Lower leg skin (tissue), 4 donors: ENCODE data around the gene ANKRD40CL. TPM values are rescaled to one million over a fixed set of nuclear protein-coding genes. Genes with fewer than 3 reads are reported as not detected.

Source experiments
- DNase-seq, 2 donors: peaks; one replicate each; pipeline ENCODE4 v3.0.0-alpha.2; 2019; ENCODE audit warnings: low spot score in 2 of 2
- H3K4me3 ChIP-seq: fragments of 200-600 bp; sonication (generic); 2 replicates; pipeline ENCODE4 v1.5.1; 2017; ENCODE audit warnings: mild to moderate bottlenecking, low read depth; ENCODE audit not compliant: poor library complexity, severe bottlenecking
- CTCF ChIP-seq, 3 donors: fragments of 450-650 bp; IDR thresholded peaks; one replicate each; pipeline ENCODE4 v1.5.1; 2016; ENCODE audit warnings: antibody characterized with exemption in 3 of 3, mild to moderate bottlenecking in 3 of 3, moderate library complexity in 2 of 3
- POLR2A ChIP-seq, 2 donors: fragments of 450-650 bp; IDR thresholded peaks; one replicate each; pipeline ENCODE4 v1.6.1; 2016 to 2017; ENCODE audit warnings: antibody characterized with exemption in 2 of 2, mild to moderate bottlenecking in 1 of 2, moderate library complexity in 1 of 2
- WGBS, 2 donors: methylation state at CpG; one replicate each; pipeline ENCODE4 v1.1.5; 2018; 5-methylcytosine and 5-hydroxymethylcytosine counted together
- intact Hi-C: fragments of 100-400 bp; cut with DNase I; formaldehyde crosslinking; loops from one replicate; pipeline ENCODE4 v1.15.0; 2023; ENCODE audit warnings: low total_unique reads
- total RNA-seq, 4 donors: library from RNA; depleted of rRNA; stranded (reverse); fragments of >200 nt; gene quantifications; one replicate each; pipeline ENCODE4 v1.1.0, GENCODE V29; 2016

ANKRD40CL gene
- total RNA-seq, 4 donors from 2014 or later: not detected

DNA sequence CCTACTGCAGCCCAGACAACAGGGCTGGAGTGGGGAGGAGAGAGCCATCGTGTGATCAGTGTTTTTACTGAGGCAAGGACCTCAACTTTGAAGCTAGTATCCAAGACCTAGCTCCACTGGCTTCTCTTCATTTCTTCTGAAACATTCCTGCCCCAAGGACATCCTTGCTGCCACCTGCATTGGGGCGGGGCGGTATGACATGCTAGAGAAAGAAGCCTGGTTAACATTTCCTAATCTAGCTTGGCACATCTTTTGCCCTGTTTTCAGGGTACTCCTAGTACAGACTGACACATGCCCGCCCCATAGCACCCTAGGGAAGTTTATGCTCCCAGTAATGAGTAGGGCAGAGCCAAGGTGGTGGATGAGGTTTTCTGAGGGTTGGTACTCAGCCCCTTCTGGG is 17.8 kb upstream of the ANKRD40CL start:
- intact Hi-C loops: no loop called here
- no peak overlapping the region for H3K4me3 ChIP-seq
- DNase-seq: peak in 1 of 2 donors; percentile 67
- 38 to 68% methylated on average over 4 of the region's 4 CpGs for WGBS, 2 donors
- TF ChIP-seq CTCF (IDR thresholded peaks at IDR 0.05): no peak
- no peak for TF ChIP-seq POLR2A (IDR thresholded peaks at IDR 0.05)

DNA sequence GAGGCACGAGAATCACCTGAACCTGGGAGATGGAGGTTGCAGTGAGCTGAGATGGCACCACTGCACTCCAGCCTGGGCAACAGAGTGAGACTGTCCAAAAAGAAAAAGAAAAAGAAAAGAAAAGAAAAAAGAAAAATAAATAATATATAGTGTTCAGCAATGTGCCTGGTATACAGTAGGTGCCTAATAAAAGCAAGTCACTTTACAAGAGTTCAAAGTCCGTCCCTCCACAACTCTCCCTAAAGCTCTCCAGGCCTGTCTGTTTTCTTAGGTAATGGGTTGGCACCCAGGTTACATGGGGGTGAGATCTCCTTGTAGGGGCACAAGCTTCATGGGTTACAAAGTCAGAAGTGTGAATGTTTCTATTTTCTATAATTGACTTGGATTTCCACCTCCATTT is 16.6 kb upstream of the ANKRD40CL start:
- 92 to 93% methylated on average over 2 of the region's 2 CpGs for WGBS, 2 donors
- H3K4me3 ChIP-seq: no peak overlapping the region
- DNase-seq: no peak
- intact Hi-C loops: loop anchor here (2.0 kb wide), 1 partner anchor 61 kb away; no protein-coding TSS in a partner anchor
- TF ChIP-seq CTCF (IDR thresholded peaks at IDR 0.05) (no peak), POLR2A (IDR thresholded peaks at IDR 0.05) (no peak)

GRCh38 chr17:50783193-50783660 is 15.9 kb upstream of the ANKRD40CL start:
- intact Hi-C loops: loop anchor here (2.0 kb wide), 1 partner anchor 62 kb away; no protein-coding TSS in a partner anchor

GRCh38 chr17:50781167-50781566 is 13.8 kb upstream of the ANKRD40CL start:
- intact Hi-C loops: no loop called here
- no peak for DNase-seq
- TF ChIP-seq POLR2A (IDR thresholded peaks at IDR 0.05) (no peak), CTCF (IDR thresholded peaks at IDR 0.05) (no peak)
- no peak overlapping the region for H3K4me3 ChIP-seq
- WGBS, 2 donors: 58 to 73% methylated on average over 25 to 38 of the region's 38 CpGs

More at GRCh38 chr17:50783193-50783660, 15.9 kb upstream of the ANKRD40CL start:
- no peak for TF ChIP-seq POLR2A (IDR thresholded peaks at IDR 0.05)
- peak in 1 of 3 donors; percentile 95 for TF ChIP-seq CTCF (IDR thresholded peaks at IDR 0.05)
- no peak overlapping the region for H3K4me3 ChIP-seq
- 14 to 18% methylated on average over 7 of the region's 7 CpGs for WGBS, 2 donors
- peak; percentile 80 to 98 for DNase-seq

- no peak overlapping the region for H3K4me3 ChIP-seq
- no peak for DNase-seq
- WGBS, 2 donors: 92 to 94% methylated on average over 9 of the region's 9 CpGs
- intact Hi-C loops: no loop called here
- no peak for TF ChIP-seq CTCF (IDR thresholded peaks at IDR 0.05)
- TF ChIP-seq POLR2A (IDR thresholded peaks at IDR 0.05): no peak
These were observed 12.5 kb upstream of the ANKRD40CL start for GRCh38 chr17:50779747-50780353.

GRCh38 chr17:50778988-50779387 is 11.7 kb upstream of the ANKRD40CL start:
- H3K4me3 ChIP-seq: no peak overlapping the region
- TF ChIP-seq CTCF (IDR thresholded peaks at IDR 0.05) (no peak), POLR2A (IDR thresholded peaks at IDR 0.05) (no peak)
- intact Hi-C loops: no loop called here
- DNase-seq: no peak
- 88 to 91% methylated on average over 4 of the region's 4 CpGs for WGBS, 2 donors
